ENCODE measurements around the gene STAB2.

STAB2 gene

DNA sequence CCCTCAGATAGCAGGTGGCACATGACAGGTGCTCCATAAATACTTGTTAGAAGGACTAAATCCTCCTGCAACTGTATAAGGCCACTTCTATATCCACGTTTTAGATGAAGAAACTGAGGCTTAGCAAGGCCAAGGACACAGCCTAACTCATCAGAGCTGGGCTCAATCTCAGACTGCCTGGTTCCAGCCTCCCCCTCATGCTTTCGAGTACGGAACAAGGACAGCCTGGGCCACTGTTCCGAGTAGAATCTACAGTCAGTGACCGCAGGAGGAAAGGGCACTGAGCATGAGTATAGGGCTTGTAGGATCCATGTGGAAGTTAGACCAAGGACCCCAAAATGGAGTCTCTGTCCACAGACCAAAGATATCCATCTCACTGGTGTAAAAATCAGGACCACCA, 169.4 kb downstream of the STAB2 start:
- no peak for DNase-seq

DNA sequence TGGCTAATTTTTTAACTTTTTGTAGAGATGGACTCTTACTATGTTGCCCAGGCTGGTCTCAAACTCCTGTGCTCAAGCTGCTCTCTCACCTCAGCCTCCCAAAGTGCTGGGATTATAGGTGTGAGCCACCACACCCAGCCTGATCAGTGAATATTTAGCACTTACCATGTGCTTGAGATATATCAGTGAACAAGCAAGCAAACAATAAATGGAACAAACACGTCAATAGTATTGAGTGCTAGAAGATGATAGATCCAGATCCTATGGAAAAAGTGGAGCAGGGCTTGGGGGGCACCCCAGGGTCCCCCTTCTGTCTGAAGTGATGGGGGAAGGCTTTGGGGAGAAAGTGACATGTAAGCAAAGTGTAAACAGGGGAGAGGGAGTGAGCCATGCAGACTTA, 170.2 kb downstream of the STAB2 start:
- no peak for DNase-seq

DNA sequence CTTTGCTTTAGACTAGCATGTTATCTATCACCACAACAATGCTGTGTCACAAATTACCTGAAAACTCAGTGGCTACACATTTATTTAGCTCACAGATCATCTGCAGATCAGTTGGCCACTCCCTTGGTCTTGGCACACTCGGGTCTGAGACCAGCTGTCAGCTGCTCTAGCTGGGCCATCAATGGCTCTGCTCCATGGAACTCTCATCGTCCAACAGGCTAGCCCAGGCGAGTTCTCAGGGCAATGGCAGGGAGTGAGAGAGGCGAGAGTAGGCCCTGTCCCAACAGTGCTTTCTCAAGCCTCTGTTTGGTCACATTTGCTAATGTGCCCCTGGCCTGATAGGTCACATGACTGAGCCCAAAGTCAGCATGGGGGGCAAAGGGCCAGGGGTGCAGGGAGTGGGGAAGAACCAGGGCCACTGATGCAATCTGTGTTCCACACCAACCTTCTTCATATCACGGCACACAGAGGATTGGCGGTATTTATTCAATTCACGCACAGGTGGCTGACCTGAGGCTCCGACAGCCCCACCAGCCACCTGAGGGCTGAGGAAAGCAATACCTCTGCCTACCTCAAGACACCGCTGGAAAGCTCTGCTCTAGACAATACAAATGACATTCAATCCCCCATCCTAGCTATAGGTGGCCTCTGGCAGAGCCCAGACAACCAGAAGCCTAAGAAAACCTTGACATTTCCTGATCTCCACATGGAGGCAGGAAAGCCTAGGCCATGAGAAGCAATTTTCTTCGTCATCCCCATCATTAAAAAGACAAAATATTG, 171.4 kb downstream of the STAB2 start:
- no peak for DNase-seq

DNA sequence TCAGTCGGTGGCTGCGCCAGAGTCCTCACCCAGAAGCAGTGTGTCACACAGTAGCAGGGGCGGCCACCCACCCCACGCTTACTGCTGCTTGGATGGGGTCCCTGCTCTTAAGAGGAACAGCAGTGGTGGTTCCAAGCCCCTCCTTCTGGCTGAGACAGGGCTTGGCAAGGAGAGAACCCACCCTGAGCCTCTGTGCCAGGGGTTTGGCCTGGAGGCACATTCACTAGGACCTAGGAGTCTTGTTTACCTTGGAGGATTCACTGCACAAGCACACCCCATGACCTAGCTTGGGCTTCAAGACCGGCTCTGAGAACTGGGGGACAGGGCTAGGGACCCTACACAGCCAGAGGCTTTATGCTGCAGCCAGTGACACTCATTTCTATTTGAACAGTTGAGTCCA, 175.4 kb downstream of the STAB2 start:
- no peak for DNase-seq

DNA sequence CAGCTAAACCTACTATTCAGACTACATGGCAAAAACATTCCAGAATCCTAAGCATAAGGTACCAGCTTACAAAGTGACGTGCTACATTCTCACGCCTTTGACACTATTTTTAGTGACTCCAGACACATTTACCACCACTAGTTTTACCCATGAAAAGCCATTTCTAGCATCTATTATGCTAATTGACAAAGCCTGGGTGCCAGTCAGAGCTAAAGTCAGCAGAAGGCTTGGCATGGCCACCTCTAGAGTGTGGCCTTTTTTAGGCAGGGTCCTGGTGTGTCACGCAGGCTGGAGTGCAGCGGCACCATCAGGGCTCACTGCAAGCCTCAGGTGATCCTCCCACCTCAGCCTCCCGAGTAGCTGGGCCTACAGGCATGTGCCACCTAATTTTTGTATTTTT, 178.2 kb downstream of the STAB2 start:
- no peak for DNase-seq

DNA sequence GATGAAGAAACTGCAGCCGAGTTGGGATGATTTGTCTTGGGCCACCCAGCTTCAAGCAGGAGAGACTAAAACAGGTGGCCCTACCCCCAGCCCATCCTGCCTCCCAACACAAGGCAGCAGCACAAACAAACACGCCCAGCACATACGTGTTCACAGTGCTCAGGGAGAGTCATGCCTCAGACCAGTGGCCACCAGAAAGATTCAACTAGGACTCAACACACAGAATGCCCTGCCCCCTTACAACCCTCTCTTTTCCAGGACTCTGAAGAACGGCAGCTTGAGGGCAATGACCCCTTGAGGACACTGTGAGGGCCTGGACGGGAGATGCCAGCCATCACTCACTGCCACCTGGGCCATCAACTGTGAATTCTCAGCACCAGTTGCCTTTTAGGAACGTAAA, 179.0 kb downstream of the STAB2 start:
- no peak for DNase-seq

DNA sequence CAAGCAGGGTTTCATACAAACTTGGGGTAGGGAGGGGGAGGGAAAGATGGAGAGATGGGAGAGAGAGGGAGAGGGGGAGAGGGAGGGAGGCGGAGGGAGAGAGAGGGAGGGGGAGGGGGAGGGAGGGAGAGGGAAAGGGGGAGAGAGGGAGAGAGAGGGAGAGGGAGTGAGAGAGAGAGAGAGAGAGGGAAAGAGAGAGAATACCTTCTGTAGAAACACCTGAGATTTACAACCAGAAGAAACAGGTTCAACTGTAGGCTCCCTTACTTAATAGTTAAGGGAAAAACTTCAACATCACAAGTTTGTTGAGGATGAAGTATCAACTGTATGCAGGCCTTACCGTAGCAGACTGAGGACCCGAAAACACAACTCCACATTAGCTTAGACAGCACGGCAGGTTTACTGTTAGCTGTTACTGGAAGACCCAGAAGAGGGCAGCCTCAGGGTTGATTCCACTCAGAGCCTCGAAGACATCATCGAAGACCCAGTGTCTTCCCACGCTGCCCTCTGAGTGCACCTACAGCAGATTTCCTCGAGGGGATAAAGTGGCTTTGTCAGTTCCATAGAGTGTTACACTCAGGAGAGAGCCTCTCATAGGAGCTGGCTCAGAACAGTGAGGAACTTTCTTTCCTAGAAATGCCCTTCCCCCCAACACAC, 181.5 kb downstream of the STAB2 start:
- DNase-seq: no peak

DNA sequence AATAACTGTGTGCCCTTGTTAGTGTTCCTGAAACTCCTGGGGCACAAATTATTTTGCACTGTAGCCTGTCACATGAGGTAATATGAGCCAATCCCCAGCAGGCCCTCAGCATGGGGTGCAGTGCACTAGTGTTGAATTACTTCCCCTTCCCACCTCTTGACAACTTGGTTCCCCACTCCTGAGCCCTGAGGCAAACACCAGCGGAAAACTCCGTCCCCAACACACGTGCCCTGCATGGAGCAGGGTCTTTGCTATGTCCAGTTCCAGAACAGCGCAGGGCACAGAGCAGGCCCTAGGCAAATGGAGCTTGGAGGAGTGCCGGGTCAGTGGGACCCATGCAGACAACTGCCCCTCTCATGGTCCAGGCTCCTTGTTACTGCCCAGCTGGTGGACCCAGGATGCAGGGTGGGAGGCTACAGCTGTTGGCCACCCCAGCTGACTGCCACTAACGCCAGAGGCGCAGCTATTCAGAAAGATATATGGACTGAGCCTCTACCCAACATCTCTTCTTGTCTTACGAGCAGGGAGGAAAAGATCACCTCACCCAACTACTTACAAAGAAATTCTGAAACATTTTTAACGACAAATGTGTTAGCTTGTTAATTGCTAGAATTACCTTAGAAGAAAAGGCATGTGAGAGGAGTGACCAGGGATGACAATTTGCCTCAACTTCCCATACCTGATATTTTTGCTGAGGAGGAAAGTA, 182.3 kb downstream of the STAB2 start:
- no peak for DNase-seq

DNA sequence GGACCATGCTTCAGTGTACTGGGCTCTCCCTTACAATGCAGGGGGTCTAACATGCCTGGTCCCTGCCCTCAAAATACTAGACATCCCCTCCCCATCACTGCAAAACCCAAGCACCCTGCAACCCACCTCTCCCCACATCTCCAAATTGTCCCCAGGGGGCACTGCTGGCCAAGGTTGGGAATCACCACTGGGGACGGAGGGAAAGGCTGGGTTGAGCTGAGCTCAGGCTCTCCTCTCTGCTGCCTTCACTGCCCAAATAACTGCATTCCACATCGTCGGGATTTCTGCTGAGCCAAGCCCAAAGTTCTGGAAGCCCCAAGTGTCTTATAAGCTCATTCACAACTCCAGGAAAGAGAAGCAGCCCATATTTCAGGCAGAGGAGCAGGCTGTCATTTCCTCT, 184.4 kb downstream of the STAB2 start:
- no peak for DNase-seq

DNA sequence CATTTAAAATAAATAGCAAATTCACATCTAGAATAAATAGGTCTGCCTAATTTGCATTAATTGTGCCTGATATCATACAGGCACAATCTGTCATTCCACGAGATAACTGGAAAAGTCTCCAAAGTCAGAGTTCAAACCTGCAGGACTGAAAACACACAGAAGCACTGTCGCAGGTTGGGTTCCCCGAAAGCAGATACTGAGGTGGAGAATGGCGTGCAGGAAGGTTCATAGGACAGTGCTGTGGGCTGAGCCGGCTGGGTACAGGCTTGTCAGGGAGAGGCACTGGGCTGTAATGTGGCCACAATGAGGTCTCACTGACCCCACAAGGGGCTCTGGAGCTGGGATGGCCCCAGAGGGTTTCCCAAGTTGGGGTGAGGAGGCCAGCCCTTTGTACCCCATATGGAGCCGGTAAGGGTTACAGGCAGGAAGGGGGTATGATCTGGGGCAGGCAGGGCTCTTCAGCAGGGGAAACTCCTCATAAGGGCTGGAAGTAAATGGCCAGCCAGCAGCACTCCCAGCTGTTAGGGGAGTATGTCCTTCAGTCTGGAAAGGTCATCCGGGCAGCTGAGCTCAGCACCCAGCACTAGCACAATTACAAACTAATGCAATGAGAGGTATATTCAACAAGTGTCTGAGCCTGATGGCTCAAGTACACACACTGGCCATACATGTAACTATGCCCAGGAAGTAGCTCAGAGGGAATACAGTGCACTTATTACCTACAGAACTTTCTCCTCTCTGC, 185.5 kb downstream of the STAB2 start:
- no peak for DNase-seq

DNA sequence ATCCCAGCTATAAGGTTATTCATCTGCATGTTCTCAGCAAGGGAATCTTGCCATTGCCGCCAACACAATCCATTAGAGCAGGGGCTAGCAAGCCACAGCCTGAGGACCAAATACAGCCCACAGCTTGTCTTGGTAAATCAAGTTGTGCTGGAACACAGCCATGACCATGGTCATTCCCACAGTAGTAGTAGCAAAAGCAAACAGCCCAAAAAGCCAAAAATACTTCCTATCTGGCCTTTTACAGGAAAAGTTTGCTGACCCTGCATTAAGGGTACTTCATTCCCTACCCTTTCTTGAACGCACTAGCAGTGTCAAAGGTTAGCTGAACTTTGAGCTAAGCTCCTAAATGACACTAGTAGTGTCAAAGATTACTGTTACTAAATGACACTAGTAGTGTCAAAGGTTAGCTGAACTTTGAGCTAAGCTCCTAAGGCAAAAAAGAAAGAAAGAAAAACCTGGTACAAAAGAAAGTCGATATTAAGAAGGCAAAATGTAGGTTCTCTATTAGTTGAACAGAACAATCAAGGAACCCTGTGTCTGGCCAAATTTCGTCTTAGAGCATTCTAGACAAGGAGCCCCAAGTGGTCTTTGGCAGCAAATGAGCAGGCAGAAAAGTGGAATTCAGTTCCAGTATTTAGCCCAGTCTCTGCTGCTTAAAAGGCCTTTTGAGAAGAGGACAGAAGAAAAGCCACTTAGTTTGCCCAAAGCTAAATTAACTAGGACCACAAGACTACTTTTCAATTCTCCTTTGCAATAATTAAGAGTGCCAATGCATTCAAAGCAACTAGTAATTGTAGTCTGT, 186.2 kb downstream of the STAB2 start:
- DNase-seq: no peak

DNA sequence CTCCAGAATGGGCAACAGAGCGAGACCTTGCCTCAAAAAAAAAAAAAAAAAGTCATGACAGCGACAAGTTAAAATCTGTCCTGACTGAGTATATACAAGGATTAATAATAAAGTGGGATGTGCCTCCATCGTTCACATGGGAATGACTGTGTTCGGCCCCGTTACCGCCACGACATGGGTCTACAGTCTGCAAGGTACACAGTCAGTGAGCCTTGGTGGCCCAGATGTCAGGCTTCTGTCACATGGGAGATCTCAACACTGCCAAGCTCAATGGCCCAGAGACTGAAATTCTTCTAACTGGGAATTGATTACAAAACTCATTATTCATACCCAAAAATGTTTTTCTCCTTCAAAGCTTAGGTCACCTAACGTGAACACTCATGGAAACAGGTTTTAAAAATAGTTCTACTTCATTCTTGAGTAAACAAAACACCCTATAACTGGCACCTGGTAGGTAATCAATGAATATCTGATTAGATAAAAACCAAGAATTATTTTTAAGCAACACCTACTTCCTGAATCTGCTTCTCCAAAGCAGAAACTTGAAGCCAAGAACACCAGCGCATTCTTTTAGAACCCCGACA, 188.0 kb downstream of the STAB2 start:
- no peak for DNase-seq

DNA sequence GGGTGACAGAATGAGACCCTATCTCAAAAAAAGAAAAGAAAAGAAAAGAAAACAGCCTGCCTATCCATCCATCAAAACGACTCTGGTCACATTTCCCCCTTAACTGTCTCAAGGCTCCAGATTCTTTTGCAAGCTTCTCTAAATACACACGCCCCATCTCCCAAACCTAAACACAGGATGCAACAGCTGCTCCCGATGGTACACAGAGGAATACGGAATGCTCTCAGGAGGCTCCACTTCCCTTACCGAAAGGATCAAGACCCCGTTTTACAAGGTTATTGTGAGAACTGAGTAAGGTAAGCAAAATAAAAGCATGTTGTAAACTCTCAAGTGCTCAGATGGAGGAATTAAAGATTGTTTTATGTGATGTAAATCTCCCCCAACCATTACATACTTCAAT, 191.7 kb downstream of the STAB2 start:
- DNase-seq: no peak

DNA sequence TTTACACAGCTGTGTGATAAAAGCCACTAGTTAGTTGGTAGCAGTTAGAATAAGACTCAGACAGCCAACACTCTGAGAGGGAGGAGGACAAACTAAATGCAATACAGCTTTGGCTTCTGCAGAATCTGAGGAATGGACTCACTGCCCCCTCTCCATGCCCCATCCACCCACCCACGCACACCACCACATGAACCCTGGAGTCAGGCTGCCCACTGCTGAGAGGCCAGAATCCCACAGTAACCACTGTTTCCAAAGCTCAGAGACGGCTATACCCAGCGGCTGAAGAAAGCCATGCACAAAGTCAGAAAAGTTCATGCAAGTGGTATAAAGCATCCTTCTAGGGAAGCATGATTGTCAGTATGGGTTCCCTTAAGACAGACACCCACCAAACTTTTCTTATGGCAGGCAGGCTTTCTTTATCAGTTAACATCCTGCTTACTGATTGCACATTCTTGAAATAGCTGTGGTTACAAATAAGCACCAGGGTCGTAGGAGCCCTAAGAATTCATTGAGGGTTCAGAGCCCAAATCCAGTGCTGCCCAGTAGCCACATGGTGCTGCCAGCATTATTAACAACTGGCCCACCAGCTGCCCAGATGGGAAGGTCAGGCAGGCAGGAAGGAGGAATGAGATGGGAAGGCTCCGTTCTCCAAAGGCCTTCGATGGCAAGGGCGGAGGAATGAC, 192.5 kb downstream of the STAB2 start:
- no peak for DNase-seq

DNA sequence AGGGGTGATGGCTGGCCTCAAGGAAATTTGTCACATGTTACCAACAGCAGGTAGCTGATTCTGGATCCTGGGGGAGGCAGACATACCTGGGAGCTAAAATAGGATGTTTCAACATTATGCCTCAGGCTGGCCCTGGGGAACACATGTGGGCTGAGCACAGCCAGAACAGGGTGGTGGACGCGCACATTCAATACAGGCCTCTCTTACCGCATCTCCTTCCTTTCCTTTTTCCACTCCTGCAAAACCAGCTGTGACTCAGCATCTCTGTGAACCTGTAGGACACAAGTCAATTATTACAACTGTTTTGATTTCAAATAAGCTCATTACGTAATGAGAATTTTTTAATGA, 193.0 kb downstream of the STAB2 start:
- DNase-seq: no peak

DNA sequence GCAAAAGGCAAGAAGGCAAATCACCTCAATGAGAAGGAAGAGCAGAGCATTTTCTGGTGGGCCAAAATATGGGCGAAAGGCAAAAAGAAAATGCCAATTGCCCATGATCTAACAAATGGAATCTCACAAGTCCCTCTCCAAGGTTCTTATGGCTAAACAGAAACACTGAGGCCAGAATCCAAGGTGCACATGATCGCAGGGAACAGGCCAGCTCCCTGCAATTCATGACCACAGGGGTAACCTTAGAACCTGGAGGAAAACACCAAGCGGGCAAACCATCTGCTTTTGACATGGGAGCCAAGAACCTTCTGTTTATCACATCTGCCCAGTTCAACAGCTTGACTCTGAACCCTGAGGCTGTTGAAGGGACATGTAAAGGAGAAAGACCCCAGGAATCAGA, 193.9 kb downstream of the STAB2 start:
- no peak for DNase-seq

DNA sequence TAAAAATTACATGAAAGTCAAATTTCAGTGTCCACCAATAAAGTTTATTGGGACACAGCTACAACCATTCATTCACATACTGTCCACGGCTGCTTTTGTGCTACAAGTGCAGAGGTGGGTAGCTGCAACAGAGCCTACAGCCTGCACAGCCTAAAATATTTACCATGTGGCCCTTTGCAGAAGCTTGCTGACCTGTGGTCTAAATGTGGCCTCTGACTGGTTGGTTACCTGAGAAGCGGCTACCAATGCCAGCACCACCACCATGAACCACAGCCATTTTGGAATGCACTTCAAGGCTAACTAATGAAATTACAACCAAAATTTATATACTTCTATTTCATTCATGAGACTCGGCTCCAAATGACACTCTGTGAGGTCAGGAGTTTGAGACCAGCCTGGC, 195.3 kb downstream of the STAB2 start:
- DNase-seq: no peak

DNA sequence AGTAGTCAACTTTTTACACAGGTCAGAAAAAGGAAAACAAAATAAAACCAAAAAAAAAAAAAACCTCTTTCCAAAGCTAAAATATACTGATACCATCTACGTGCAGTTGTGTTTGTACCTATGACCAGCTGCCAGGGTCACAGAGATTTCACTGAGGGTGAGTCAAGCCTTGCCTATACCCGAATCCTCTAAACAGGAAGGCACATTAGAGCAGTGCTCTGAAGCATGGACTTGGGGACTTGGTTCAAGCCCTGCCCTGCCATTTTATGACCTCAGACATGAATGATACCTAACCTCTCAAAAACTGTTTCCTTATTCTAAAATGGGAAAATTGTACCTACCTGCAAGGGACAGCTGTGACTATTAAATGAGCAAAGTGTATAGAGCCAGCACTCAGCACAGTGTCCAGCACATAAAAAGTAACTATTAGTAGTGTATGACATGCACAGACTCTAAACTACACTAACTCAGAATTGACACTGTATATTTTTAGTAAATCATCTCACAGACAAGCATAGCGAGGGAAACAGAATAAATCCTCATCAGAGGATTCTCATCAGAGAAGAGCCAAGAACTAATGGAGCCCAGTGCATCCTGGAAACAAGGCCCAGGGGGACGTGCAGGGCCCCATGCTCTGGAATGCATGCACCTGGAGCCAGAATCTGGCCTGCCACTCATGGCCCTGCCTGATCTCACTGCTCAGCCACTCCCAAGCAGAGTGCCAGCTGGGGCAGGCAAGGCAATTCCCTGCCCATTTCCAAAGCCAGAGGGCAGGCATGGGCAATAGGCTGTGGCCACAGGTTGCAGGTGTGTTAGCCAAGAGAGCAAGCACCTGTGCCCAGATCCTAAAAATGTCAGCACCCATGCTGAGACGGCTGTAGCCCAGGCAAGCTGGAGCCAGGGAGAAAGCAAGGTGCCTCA, 196.9 kb downstream of the STAB2 start:
- DNase-seq: no peak

DNA sequence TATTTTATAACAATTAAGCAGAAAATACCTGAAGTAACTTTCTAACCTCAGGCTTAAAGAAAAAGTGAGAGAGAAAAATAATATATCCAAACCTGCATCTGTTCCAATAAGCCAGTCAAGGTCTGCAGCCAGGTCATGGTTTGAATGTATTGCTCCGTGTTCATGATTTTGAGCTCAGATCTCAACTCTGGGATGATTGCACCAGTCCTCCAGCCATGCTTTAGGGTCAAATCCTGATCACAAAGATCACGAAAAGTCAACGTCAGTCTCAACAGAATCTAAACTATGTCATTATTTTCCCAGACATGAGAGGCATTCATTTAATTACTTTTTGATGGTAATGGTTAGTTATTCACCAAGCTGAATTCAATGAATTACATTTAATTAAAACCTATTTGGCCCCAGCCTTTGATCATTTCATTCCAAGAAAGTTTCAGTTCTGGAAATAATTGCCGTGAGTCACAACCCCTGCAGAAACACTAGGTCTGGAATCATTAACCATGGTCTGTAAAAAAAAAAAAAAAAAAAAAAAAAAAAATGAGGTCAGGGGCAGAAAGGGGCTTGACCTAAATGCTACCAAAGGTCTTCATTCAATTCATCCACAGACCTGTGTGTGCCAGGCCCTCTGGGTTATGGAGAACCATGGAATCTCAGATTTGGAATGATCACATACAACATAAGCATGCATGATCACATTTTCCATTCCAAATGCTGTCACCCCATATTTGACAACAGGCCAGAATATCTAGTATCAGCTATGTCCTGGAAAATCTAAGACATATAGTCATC, 198.4 kb downstream of the STAB2 start:
- no peak for DNase-seq

DNA sequence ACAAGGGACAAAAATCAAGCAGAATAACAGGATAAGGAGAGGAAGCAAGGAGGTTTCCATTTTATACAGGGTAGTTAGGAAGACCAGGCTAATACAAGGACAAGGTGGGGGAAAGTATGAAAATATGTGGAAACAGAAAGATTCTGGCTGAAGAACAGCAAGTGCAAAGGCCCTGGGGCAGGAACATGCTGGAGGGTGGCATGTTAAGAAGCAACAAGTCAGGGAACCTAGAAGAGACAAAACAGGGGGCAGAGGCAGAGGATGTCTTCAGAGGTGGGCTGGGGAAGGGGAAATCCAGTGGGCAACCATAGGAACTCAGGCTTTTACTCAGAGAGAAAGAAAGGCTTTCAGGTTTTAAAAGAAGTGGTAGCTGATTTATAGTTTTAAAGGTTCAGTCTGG, 199.1 kb downstream of the STAB2 start:
- DNase-seq: no peak
